Measurements from ENCODE around the gene UBXN4.

Gene UBXN4

GRCh38 chr2:135825550-135826176, 84.0 kb downstream of the UBXN4 start:
- no peak for DNase-seq (ENCODE audit: low read depth in 2 of 2)
- no peak overlapping the region for H3K4me3 ChIP-seq (replicated peaks in 1 of 2; ENCODE audit: low read depth in 2 of 2, low read length in 2 of 2)
- no peak for TF ChIP-seq CTCF (IDR thresholded peaks at IDR 0.05; ENCODE audit: low read depth, low read length)

DNA sequence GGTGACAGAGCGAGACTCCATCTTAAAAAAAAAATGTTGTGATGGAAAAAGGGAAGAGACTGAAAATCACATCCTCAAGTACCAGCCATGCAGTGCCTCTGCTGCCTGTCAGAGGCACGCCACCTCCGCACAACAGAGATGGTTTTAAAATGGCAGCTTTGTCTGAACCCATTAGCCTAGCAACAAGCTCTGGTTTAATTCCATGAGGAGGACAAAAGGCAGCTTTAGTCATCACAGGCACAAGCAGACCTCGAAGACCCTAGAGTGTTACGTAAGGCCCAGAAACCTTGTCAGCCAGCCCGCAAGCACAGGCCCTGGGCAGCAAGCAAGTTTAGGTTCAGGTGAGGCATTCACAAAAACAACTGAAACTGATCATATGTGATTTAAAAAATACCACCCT, 84.9 kb downstream of the UBXN4 start:
- no peak for TF ChIP-seq CTCF (IDR thresholded peaks at IDR 0.05; ENCODE audit: low read depth, low read length)
- H3K4me3 ChIP-seq (replicated peaks in 1 of 2; ENCODE audit: low read depth in 2 of 2, low read length in 2 of 2): no peak overlapping the region
- no peak for DNase-seq (ENCODE audit: low read depth in 2 of 2)

- no peak overlapping the region for H3K4me3 ChIP-seq (replicated peaks in 1 of 2; ENCODE audit: low read depth in 2 of 2, low read length in 2 of 2)
- DNase-seq (ENCODE audit: low read depth in 2 of 2): no peak
- no peak for TF ChIP-seq CTCF (IDR thresholded peaks at IDR 0.05; ENCODE audit: low read depth, low read length)
These were observed 87.9 kb downstream of the UBXN4 start for GRCh38 chr2:135829378-135830135.

GRCh38 chr2:135831180-135831812, 89.6 kb downstream of the UBXN4 start:
- TF ChIP-seq CTCF (IDR thresholded peaks at IDR 0.05; ENCODE audit: low read depth, low read length): no peak
- H3K4me3 ChIP-seq (replicated peaks in 1 of 2; ENCODE audit: low read depth in 2 of 2, low read length in 2 of 2): no peak overlapping the region
- no peak for DNase-seq (ENCODE audit: low read depth in 2 of 2)

- DNase-seq (ENCODE audit: low read depth in 2 of 2): no peak
- TF ChIP-seq CTCF (IDR thresholded peaks at IDR 0.05; ENCODE audit: low read depth, low read length): no peak
These were observed 91.2 kb downstream of the UBXN4 start for GRCh38 chr2:135832891-135833290.

More at GRCh38 chr2:135832891-135833290, 91.2 kb downstream of the UBXN4 start:
- no peak overlapping the region for H3K4me3 ChIP-seq (replicated peaks in 1 of 2; ENCODE audit: low read depth in 2 of 2, low read length in 2 of 2)
